Embryonic facial prominence (tissue), 1 donor: ENCODE results near the gene CEP162.
"Not testable (repeated sequence)": the region's sequence is repeated elsewhere in the genome, so short reads cannot be mapped to it uniquely, and the experiment has no call there.

Experiments used
- DNase-seq: peaks from one replicate; pipeline ENCODE4 v3.0.0-alpha.2; 2016; ENCODE audit errors: extremely low spot score

CEP162 gene

GRCh38 chr6:84089081-84089480 lies 138.4 kb downstream of the CEP162 start:
- DNase-seq: no peak

DNA sequence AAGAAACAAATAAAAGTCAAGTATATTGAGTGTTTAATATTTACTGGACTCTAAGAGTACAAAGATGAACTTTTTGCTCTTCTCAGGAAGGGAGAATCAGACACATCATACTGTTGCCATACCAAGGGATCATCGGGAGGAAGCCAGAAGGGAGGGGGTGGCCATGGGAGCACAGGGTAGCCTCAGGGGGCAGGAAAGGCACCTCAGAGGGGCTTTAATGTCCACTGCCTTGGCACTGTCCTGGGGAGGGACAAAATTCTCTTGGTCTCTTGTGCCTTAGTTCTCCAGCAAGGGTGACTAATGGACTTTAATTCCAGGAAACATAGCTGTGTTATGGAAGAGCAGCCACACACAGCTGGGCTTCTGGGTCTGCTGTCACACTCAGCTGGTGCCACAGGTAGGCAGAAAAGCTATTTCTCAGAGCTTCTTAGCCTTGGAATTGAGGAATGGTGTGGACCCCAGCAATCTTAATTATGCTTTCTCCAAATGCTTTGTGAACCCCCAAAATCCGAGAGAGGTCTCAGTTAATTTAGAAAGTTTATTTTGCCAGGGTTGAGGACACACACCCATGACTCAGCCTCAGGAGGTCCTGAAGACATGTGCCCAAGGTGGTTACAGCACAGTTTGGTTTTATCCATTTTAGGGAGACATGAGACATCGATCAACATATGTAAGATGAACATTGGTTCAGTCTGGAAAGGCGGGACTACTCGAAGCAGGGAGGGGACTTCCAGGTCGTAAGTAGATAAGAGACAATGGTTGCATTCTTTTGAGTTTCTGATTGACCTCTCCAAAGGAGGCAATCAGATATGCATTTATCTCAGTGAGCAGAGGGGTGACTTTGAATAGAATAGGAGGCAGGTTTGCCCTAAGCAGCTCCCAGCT lies 140.7 kb downstream of the CEP162 start:
- no peak for DNase-seq

DNA sequence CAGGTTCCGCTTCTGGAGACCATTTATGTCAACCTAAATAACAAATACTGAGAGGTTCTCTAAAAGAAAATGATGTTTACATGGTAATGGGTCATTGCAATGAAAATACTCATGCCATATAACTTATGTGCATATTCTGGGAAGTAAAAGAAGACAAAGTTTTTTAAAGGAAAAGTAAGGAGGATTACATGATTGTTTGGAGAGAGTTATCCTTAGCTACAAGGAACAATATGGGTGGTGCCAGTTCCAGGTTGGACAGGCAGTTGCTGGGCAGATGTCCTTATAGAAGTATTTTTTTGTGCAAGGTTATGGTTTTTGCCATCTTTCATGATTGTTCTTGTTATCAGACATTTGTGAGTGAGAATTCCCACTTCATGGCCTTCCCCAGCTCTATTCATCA lies 141.4 kb downstream of the CEP162 start:
- DNase-seq: no peak

DNA sequence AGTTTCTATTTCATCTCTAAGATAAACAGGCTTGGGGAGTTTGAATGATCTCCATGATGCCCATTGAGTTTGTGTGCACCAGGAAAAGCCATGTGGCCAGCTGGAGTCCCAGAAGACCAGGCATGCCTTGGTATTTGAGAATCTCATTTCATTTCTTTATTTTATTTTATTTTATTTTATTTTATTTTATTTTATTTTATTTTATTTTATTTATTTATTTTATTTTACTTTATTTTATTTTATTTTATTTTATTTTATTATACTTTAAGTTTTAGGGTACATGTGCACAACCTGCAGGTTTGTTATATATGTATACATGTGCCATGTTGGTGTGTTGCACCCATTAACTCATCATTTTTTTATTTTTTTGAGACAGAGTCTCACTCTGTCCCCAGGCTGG lies 142.7 kb downstream of the CEP162 start:
- not testable (repeated sequence) for DNase-seq

- DNase-seq: no peak
Measured at GRCh38 chr6:84082689-84083265, 144.7 kb downstream of the CEP162 start.

GRCh38 chr6:84081222-84081621 lies 146.2 kb downstream of the CEP162 start:
- no peak for DNase-seq

- DNase-seq: no peak
Measured at GRCh38 chr6:84078335-84078734, 149.1 kb downstream of the CEP162 start.

- DNase-seq: no peak
Measured at GRCh38 chr6:84077645-84078044, 149.8 kb downstream of the CEP162 start.

- DNase-seq: no peak
Measured at GRCh38 chr6:84074988-84075781, 152.3 kb downstream of the CEP162 start.
